Measurements from ENCODE around the gene RUFY4. TPM values are rescaled to one million over a fixed set of nuclear protein-coding genes. Genes with fewer than 3 reads are reported as not detected.

RUFY4 gene
- total RNA-seq, 1 experiment from 2014 or later, result 0.66 TPM

GRCh38 chr2:218026244-218026643, 42.8 kb upstream of the RUFY4 start:
- H3K14ac ChIP-seq (ENCODE audit: insufficient read depth, low read length), result no peak overlapping the region
- Mint-ChIP-seq H3K36me3 (ENCODE audit: insufficient read depth in 1 of 3, low read depth in 3 of 3) (no peaks in the 10 kb centered on the region), H3K27ac (no peak overlapping the region), H3K4me3 (no peak overlapping the region), H3K27me3 (ENCODE audit: low read depth) (peaks cover 8% of the 10 kb centered on the region), H3K9me3 (no peaks in the 10 kb centered on the region), H3K4me1 (peaks cover 23 to 36% of the 10 kb centered on the region in 2 experiments)
- H3K23ac ChIP-seq (ENCODE audit: insufficient read length, low read depth, low read length), result no peak overlapping the region
- no peak overlapping the region for H3T11ph ChIP-seq (ENCODE audit: low read length)
- WGBS (ENCODE audit: extremely low coverage, insufficient read length, low lambda C conversion rate), result no CpG with 5 or more reads among the region's 7 CpGs
- H2AK5ac ChIP-seq (ENCODE audit: insufficient read length, low read length), result no peak overlapping the region
- H3K27ac ChIP-seq (ENCODE audit: insufficient read length, low read depth, low read length), result no peak overlapping the region
- no peak overlapping the region for H2BK5ac ChIP-seq (ENCODE audit: insufficient read length, low read length)
- TF ChIP-seq, protein P1, sequence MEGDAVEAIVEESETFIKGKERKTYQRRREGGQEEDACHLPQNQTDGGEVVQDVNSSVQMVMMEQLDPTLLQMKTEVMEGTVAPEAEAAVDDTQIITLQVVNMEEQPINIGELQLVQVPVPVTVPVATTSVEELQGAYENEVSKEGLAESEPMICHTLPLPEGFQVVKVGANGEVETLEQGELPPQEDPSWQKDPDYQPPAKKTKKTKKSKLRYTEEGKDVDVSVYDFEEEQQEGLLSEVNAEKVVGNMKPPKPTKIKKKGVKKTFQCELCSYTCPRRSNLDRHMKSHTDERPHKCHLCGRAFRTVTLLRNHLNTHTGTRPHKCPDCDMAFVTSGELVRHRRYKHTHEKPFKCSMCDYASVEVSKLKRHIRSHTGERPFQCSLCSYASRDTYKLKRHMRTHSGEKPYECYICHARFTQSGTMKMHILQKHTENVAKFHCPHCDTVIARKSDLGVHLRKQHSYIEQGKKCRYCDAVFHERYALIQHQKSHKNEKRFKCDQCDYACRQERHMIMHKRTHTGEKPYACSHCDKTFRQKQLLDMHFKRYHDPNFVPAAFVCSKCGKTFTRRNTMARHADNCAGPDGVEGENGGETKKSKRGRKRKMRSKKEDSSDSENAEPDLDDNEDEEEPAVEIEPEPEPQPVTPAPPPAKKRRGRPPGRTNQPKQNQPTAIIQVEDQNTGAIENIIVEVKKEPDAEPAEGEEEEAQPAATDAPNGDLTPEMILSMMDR (conservative IDR thresholded peaks at IDR 0.05), result no peak
- H3K4ac ChIP-seq (ENCODE audit: low read depth, low read length), result no peak overlapping the region
- H3K18ac ChIP-seq (ENCODE audit: insufficient read length, low read depth, low read length), result no peak overlapping the region
- no peaks in the 10 kb centered on the region for H3K79me2 ChIP-seq (ENCODE audit: insufficient read depth, low read length)
- no peak overlapping the region for H3K4me2 ChIP-seq (ENCODE audit: insufficient read depth, insufficient read length, low read length)
- no peak overlapping the region for H2BK15ac ChIP-seq (ENCODE audit: low read depth, low read length)
- peak; percentile 20 for DNase-seq
- no peak overlapping the region for H2BK12ac ChIP-seq (ENCODE audit: insufficient read length, low read depth, low read length)
- no peak overlapping the region for H2BK120ac ChIP-seq (ENCODE audit: low read depth, low read length, poor library complexity, severe bottlenecking)
- H4K20me1 ChIP-seq (ENCODE audit: control insufficient read depth, insufficient read depth, insufficient read length), result no peaks in the 10 kb centered on the region
- H3K23me2 ChIP-seq (ENCODE audit: insufficient read length, low read depth, low read length, poor library complexity, severe bottlenecking), result no peaks in the 10 kb centered on the region
- no peaks in the 10 kb centered on the region for H3K27me3 ChIP-seq (ENCODE audit: insufficient read depth, low read length)
- no peaks in the 10 kb centered on the region for H3K79me1 ChIP-seq (ENCODE audit: insufficient read depth, low read depth, low read length, poor library complexity, severe bottlenecking)
- no peak overlapping the region for H2AFZ ChIP-seq (ENCODE audit: low read length)
- H4K91ac ChIP-seq (ENCODE audit: insufficient read length, low read depth, low read length), result no peak overlapping the region
- no peak overlapping the region for H3K9ac ChIP-seq (ENCODE audit: extremely low read depth, insufficient read length, low read length)
- H4K8ac ChIP-seq (replicated peaks; ENCODE audit: insufficient read length, low read depth, low read length), result no peak overlapping the region
- H3K9me3 ChIP-seq (ENCODE audit: control insufficient read depth, low read depth, low read length), result no peaks in the 10 kb centered on the region
- H2BK20ac ChIP-seq (ENCODE audit: low read depth, low read length, poor library complexity, severe bottlenecking), result no peak overlapping the region
- no peak overlapping the region for H4K5ac ChIP-seq (ENCODE audit: insufficient read length, low read depth, low read length)
- peaks cover 3% of the 10 kb centered on the region; the same call in 1 of the 2 replicates for H3K4me1 ChIP-seq (ENCODE audit: insufficient read depth, low read length)
- no peak overlapping the region for H3K56ac ChIP-seq (ENCODE audit: insufficient read length, low read depth, low read length)

All from H9 (cell line).